Activated T-cell treated with anti-CD3 and anti-CD28 coated beads for 4 hours (primary cell): ENCODE results near the gene EBNA1BP2.
A peak's percentile ranks its signal among the peaks of the same experiment; 100 is the strongest.
"Not testable (repeated sequence)": the region's sequence is repeated elsewhere in the genome, so short reads cannot be mapped to it uniquely, and the experiment has no call there.

Experiments used
- DNase-seq: peaks from one replicate; pipeline ENCODE4 v3.0.0-alpha.2; 2020

Gene EBNA1BP2, protein sequence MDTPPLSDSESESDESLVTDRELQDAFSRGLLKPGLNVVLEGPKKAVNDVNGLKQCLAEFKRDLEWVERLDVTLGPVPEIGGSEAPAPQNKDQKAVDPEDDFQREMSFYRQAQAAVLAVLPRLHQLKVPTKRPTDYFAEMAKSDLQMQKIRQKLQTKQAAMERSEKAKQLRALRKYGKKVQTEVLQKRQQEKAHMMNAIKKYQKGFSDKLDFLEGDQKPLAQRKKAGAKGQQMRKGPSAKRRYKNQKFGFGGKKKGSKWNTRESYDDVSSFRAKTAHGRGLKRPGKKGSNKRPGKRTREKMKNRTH

DNA sequence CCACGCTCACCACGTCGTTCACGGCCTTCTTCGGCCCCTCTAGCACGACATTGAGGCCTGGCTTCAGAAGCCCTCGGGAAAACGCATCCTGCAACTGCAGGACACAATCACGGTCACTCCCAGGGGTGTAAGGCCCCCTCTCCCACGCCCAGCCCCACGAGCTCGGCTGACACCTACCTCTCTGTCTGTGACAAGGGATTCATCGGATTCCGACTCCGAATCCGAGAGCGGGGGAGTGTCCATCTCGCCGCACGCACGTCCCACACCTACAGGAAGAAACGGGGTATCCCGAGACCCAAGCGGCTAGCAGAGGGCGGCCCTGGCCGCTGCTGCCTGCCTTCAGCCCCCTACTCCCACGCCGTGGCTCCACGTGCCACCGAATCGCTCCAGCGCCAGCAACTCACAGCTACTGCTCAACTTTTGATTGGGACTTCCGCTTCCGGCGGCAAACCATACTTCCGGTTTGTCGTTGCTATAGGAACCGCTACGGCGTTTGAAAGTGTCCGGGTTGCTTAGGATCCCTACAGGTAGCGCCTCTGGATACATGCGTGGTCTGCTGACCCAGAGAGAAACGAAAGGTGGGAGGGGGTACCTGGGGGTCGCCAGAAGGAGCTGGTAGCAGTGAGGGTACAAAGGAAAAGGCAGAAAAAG lies at the start of gene EBNA1BP2, which contains the start of gene CFAP57:
EBNA1BP2 (minus strand) TSS at position 415 of the 651 bp plus-strand sequence; CDS start at position 243, 172 bp downstream.
CFAP57 (plus strand) TSS at position 455 of the 651 bp plus-strand sequence. CDS start 424 bp downstream, outside the sequence.
- DNase-seq, result peak; percentile 89

- DNase-seq, result no peak
Measured at GRCh38 chr1:43221797-43222196, 49.7 kb upstream of the EBNA1BP2 start.

DNA sequence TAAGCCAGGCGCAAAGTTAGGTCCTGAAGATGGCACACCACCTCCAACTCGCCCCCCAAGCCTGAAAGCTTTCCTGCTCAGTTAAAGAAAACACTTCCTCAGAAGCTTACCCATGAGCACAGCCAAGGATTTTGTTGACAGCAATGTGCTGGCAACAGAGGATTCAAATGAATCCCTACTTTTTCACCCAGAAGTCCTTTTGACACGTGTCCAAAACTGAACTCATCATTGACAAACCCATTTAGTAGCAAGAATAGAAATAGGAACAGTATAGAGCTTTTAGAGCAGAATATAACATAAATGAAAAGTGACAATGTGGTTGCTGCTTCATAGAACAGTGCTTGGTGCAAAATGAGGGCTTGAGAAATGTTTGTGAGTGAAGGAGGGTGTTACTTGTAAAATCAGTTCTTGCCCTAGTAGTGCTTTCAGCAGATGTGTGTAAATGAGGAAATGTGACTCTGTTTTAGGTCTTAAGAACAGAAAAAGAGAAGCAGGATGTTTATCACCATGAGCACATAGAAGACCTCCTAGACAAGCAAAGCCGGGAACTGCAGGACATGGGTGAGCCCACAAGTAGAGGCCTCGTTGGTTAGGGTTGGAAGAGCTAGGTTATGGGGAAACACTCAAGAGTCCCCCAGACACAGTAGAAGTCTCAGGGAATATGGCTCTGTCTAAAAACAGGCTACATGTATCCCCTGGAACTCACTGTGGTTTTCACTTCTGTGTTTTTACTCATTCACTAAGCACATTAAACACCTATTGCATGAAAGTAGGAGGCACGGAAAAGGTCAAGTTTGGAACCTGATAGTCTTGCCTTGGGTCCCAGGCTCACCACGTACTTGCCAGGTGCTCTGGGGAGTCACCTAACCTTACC lies 49.1 kb upstream of the EBNA1BP2 start:
- no peak for DNase-seq

DNA sequence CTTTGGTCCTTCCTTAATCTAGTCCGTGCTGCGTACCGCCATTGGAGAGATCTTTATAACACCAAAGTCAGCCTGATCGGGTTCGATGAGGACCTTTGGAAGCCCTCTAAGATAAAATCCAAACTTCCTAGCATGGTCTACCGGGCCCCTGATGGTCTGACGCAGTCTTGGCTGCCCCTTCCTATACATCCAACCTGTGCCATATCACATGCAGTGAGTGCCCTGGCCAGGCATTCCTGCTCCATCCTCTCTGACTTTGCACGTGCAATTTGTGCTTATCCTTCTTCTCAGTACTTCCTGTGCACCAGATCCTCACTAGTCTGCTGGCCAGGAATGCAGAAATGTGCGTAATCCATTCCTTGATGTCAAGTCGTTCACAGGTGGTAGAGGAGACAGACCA lies 45.7 kb upstream of the EBNA1BP2 start:
- DNase-seq, result no peak

DNA sequence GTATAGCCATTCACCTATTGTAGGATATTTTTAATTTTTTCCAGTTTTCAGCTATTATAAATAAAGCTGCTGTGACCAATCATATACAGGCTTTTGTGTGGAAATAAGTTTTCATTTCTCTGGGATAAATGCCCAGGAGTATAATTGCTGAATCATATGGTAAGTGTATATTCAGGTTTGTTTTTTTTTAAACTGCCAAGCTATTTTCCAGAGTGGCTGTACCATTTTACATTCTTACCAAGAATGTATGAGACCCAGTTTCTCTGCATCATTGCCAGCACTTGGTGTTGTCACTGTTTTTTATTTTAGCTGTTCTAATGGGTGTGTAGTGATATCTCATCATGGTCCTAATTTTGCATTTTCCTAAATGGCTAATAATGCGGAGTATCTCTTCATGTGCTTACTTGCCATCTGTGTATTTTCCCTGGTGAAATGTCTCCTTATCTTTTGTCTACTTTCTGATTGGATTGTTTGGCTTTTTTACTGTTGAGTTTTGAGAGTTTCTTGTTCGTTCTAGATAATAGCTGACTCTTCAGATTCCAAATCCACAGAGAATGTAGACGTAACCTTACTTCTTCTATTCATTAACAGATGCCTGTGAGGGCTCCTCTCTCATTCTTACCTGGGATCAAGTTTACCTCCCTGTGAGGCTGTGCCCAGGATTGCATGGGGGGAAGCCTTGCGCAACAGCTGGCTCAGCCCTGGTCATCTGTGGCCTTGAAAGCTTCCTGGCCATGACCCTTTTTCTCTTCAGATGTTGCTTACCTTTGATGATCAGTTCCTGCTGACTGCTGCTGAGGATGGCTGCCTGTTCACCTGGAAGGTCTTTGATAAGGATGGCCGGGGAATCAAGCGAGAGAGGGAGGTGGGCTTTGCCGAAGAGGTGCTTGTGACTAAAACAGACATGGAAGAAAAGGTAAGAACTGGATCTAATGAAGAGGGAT lies 42.7 kb upstream of the EBNA1BP2 start:
- no peak for DNase-seq

DNA sequence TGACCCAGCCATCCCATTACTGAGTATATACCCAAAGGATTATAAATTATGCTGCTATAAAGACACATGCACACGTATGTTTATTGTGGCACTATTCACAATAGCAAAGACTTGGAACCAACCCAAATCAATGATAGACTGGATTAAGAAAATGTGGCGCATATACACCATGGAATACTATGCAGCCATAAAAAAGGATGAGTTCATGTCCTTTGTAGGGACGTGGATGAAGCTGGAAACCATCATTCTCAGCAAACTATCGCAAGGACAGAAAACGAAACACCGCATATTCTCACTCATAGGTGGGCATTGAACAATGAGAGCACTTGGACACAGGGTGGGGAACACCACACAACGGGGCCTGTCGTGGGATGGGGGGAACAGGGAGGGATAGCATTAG lies 36.2 kb upstream of the EBNA1BP2 start:
- DNase-seq, result not testable (repeated sequence)

GRCh38 chr1:43207229-43207853 lies 35.3 kb upstream of the EBNA1BP2 start:
- no peak for DNase-seq

GRCh38 chr1:43206600-43207228 lies 34.6 kb upstream of the EBNA1BP2 start:
- no peak for DNase-seq

GRCh38 chr1:43205671-43206070 lies 33.6 kb upstream of the EBNA1BP2 start:
- no peak for DNase-seq

DNA sequence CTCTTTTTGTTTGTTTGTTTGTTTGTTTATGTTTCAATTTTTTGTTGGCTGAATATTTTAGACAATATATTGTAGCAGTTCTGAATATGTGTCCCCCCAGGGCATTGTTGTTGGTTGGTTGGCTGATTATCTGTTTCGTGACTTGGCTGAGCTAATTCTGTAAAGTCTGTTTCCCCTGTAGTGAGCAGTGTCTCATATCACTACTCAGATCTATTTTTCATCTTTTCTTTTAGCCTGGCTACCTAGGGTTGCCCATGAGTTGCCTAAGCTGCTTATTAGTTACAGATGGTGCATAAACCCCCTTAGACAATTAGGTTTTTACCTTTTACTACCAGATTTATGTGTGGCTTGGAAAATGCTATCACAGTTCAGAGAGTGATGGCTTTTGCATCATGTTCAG lies 32.3 kb upstream of the EBNA1BP2 start:
- no peak for DNase-seq

DNA sequence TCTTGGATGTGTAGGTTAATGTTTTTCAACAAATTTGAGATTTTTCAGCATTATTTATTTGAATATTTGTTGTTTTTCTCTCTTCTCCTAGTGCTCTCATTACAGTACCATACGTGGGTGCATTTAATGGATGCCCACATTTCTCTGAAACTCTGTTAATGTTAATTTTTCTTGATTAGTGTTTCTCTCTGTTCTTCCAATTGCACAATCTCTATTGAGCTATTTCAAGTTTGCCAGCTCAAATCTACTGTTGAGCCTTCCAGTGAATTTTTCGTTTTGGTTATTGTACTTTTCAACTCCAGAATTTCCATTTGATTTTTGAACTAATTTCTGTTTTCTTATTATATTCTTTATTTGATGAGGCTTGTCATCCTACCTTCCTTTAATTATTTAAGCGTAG lies 31.8 kb upstream of the EBNA1BP2 start:
- no peak for DNase-seq

DNA sequence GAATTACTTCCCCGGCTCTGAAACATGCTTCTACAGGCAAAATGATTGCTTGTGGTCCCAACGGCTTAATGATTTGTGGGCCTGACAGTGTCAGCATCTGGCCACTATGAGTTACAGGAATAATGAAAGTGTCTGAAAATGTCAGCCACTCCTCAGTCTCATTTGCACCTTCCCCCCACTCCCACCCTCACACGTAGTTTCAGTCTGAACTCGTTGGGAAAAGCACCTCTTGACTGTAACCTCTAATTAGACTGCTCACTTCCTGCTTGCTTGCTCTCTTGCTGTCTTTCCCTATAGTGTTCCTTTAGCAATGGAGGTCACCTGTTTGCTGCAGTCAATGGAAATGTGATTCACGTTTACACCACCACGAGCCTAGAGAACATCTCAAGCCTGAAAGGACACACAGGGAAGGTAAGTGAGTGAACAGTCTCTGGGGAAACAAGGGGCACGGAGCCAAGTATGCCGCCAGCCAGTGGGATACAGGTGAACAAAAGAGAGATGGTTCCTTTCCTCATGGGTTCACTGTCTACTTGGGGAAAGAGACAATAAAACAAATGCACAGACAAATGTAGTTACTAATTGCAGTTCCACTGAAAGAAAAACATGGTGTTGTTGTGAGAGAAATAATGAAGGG lies 27.1 kb upstream of the EBNA1BP2 start:
- no peak for DNase-seq

GRCh38 chr1:43197343-43198127 lies 25.4 kb upstream of the EBNA1BP2 start:
- no peak for DNase-seq

DNA sequence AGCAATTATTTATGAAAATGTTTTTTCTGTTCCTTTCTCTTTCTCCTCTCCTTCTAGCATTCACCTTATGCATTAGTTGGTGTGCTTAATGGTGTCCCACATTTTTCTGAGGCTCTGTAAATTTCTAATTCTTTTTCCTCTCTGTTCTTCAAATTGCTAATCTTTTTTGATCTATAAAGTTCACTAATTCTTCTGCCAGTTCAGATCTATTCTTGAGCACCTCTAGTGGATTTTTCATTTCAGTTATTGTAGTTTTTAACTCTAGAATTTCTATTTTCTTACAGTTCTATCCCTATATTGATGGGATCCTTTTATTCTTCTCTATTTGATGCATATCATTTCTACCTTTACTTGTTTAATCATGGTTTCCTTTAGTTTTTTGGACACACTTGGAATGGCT lies 22.4 kb upstream of the EBNA1BP2 start:
- DNase-seq, result no peak

DNA sequence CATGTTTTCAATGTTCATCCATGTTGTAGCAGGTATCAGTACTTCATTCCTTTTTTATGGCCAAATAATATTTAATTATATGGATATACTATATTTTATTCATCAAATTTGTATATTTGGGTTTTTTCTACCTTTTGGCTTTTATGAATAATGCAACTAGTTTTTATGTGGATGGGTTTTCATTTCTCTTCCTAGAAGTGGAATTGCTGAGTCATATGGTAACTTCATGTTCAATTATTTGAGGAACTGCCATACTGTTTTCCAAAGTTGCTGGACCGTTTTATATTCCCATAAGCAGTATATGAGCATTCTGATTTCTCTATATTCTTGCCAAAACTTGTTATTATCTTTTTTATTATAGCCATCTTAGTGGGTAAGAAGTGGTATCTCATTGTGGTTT lies 16.0 kb upstream of the EBNA1BP2 start:
- no peak for DNase-seq

DNA sequence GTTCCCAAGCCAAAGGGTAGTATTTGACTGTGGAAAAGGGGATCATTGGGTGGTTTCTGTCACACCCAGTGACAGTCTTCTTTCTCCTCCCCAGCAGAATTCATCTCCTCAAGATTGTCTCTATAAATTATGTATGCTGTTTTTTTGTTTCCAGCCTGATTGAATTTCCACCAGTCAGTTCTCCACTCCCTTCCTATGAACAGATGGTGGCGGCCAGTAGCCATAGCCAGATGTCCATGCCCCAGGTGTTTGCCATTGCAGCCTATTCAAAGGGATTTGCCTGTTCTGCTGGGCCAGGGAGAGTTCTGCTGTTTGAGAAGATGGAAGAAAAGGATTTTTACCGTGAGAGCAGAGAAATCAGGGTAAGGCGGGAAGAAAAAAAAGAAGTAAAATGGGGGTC lies 12.9 kb upstream of the EBNA1BP2 start:
- no peak for DNase-seq

- DNase-seq, result no peak
Measured at GRCh38 chr1:43184388-43184787, 12.3 kb upstream of the EBNA1BP2 start.

- no peak for DNase-seq
Measured at GRCh38 chr1:43177691-43178090, 5.6 kb upstream of the EBNA1BP2 start.

GRCh38 chr1:43174873-43175272 lies 2.8 kb upstream of the EBNA1BP2 start:
- DNase-seq, result no peak

DNA sequence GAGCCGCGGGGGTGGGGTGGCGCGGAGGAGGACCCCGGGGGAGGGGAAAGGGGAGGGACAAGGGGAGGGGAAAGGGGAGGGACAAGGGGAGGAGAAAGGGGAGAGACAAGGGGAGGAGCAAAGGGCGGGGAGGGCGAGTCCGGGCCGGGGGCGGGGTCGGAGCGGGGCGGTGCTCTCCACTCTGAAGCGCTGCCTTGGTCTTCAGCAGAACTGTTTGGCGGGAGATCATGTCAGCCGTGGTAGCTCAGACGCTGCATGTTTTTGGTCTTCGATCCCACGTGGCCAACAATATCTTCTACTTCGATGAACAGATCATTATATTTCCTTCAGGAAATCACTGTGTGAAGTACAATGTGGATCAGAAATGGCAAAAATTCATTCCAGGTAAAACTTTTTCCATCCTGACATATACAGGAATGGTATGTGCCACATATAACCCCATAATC lies 460 bp upstream of the EBNA1BP2 start:
- DNase-seq, result peak; percentile 86
